Peyer's patch (tissue), 4 donors: ENCODE data around the gene CBARP.
A peak's percentile ranks its signal among the peaks of the same experiment; 100 is the strongest.

Experiments
- CTCF ChIP-seq, 6 experiments: fragments of 450-650 bp in 4 of 6; fragments of 200-600 bp in 2 of 6; sonication (generic) in 1 of 6; IDR thresholded peaks; one replicate each; pipeline ENCODE4 v1.5.1; 2017 to 2019; ENCODE audit warnings: antibody characterized with exemption in 6 of 6, mild to moderate bottlenecking in 3 of 6, moderate library complexity in 1 of 6
- POLR2A ChIP-seq, 2 donors: fragments of 450-650 bp; IDR thresholded peaks; one replicate each; pipeline ENCODE4 v1.5.1; 2017; ENCODE audit warnings: antibody characterized with exemption in 2 of 2, mild to moderate bottlenecking in 2 of 2, moderate library complexity in 2 of 2

- no peak for TF ChIP-seq CTCF (IDR thresholded peaks at IDR 0.05)
- peak in 1 of 2 donors; percentile 26 for TF ChIP-seq POLR2A (IDR thresholded peaks at IDR 0.05)
These were observed 9.9 kb upstream of the CBARP start for GRCh38 chr19:1247748-1248138.
